ENCODE measurements around the gene TOPORS.

DNA sequence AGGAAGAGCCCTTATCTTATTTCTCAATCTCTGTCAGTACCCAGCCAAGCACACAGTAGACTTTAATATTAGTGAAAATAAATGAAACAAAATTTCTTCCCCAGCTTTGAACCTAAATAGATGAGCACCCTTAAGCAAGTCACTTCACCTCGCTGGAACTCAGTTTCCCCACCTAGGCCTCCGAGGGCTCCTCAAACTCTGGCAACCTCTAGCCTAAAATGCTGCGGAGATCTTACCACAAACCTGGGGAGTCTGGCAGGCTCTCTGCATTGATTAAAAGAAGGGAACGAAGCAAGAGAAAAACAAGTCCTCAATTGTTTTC lies 26.7 kb downstream of the TOPORS start:
- TF ChIP-seq, protein P1, sequence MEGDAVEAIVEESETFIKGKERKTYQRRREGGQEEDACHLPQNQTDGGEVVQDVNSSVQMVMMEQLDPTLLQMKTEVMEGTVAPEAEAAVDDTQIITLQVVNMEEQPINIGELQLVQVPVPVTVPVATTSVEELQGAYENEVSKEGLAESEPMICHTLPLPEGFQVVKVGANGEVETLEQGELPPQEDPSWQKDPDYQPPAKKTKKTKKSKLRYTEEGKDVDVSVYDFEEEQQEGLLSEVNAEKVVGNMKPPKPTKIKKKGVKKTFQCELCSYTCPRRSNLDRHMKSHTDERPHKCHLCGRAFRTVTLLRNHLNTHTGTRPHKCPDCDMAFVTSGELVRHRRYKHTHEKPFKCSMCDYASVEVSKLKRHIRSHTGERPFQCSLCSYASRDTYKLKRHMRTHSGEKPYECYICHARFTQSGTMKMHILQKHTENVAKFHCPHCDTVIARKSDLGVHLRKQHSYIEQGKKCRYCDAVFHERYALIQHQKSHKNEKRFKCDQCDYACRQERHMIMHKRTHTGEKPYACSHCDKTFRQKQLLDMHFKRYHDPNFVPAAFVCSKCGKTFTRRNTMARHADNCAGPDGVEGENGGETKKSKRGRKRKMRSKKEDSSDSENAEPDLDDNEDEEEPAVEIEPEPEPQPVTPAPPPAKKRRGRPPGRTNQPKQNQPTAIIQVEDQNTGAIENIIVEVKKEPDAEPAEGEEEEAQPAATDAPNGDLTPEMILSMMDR (IDR thresholded peaks at IDR 0.05): no peak
- no peak for TF ChIP-seq POLR2A (IDR thresholded peaks at IDR 0.05)
